DMS53 treated with DMSO at 0.1 percent for 48 hours (cell line): ENCODE measurements around the gene P2RY6.

Experiments
- DNase-seq: peaks from one replicate; lab custom pipeline; 2025; ENCODE audit not compliant: unreplicated experiment; lab: John Stamatoyannopoulos, UW

Gene P2RY6

GRCh38 chr11:73314117-73314961 is 42.2 kb downstream of the P2RY6 start:
- DNase-seq = no peak

GRCh38 chr11:73315293-73316020 is 43.3 kb downstream of the P2RY6 start:
- no peak for DNase-seq

GRCh38 chr11:73316422-73316821 is 44.3 kb downstream of the P2RY6 start:
- no peak for DNase-seq

GRCh38 chr11:73317373-73317772 is 45.2 kb downstream of the P2RY6 start:
- no peak for DNase-seq

GRCh38 chr11:73317803-73318202 is 45.7 kb downstream of the P2RY6 start:
- no peak for DNase-seq

- DNase-seq = no peak
These were observed 46.4 kb downstream of the P2RY6 start for GRCh38 chr11:73318501-73319011.

GRCh38 chr11:73320763-73321603 is 48.8 kb downstream of the P2RY6 start:
- no peak for DNase-seq

GRCh38 chr11:73321604-73322381 is 49.7 kb downstream of the P2RY6 start:
- no peak for DNase-seq

GRCh38 chr11:73322382-73323306 is 50.5 kb downstream of the P2RY6 start:
- no peak for DNase-seq

GRCh38 chr11:73323464-73323863 is 51.3 kb downstream of the P2RY6 start:
- no peak for DNase-seq

GRCh38 chr11:73324116-73324515 is 52.0 kb downstream of the P2RY6 start:
- no peak for DNase-seq

- DNase-seq = no peak
These were observed 52.5 kb downstream of the P2RY6 start for GRCh38 chr11:73324665-73325035.

- DNase-seq = no peak
These were observed 53.2 kb downstream of the P2RY6 start for GRCh38 chr11:73325036-73325981.

- no peak for DNase-seq
These were observed 55.0 kb downstream of the P2RY6 start for GRCh38 chr11:73326929-73327811.

GRCh38 chr11:73327812-73328364 is 55.8 kb downstream of the P2RY6 start:
- no peak for DNase-seq

- DNase-seq = no peak
These were observed 58.5 kb downstream of the P2RY6 start for GRCh38 chr11:73330569-73331093.
